Upper lobe of left lung (tissue), 6 donors: ENCODE results near the gene ZNF584. TPM values are rescaled to one million over a fixed set of nuclear protein-coding genes. Genes with fewer than 3 reads are reported as not detected.
"Not testable (repeated sequence)": the region's sequence is repeated elsewhere in the genome, so short reads cannot be mapped to it uniquely, and the experiment has no call there.

Experiments
- ATAC-seq, 2 donors: fragments of 200-7000 bp; cut with Tn5 transposase; one replicate each; pipeline ENCODE4 v1.9.1; 2022; ENCODE audit warnings: mild to moderate bottlenecking in 2 of 2, moderate library complexity in 2 of 2; ENCODE audit not compliant: low FRiP score in 2 of 2
- DNase-seq, 2 donors: peaks; one replicate each; pipeline ENCODE4 v3.0.0-alpha.2; 2019 to 2020
- H3K27ac ChIP-seq, 4 donors: fragments of 200-600 bp; sonication (generic); one replicate each; pipeline ENCODE4 v1.5.1; 2016 to 2019
- H3K27me3 ChIP-seq, 4 donors: fragments of 200-600 bp; sonication (generic); one replicate each; pipeline ENCODE4 v1.5.1; 2017 to 2019
- H3K36me3 ChIP-seq, 4 donors: fragments of 200-600 bp; sonication (generic); one replicate each; pipeline ENCODE4 v1.5.1; 2016 to 2019
- H3K4me1 ChIP-seq, 4 donors: fragments of 200-600 bp; sonication (generic); one replicate each; pipeline ENCODE4 v1.5.1; 2018 to 2019
- H3K4me3 ChIP-seq, 4 donors: fragments of 200-600 bp; sonication (generic); one replicate each; pipeline ENCODE4 v1.5.1; 2017 to 2019; ENCODE audit warnings: mild to moderate bottlenecking in 2 of 4, moderate library complexity in 1 of 4
- H3K9me3 ChIP-seq, 4 donors: fragments of 200-600 bp; sonication (generic); one replicate each; pipeline ENCODE4 v1.5.1; 2018 to 2019
- CTCF ChIP-seq, 6 experiments: fragments of 450-650 bp in 4 of 6; fragments of 200-600 bp in 2 of 6; sonication (generic) in 2 of 6; IDR thresholded peaks; one replicate each; pipeline ENCODE4 v1.5.1; 2016 to 2019; ENCODE audit warnings: antibody characterized with exemption in 6 of 6
- EP300 ChIP-seq, 4 donors: sonication (generic); formaldehyde crosslinking; IDR thresholded peaks; one replicate each; pipeline ENCODE4 v1.5.1; 2017; ENCODE audit warnings: antibody characterized with exemption in 4 of 4, control low read depth in 2 of 4
- POLR2A ChIP-seq, 4 donors: fragments of 450-650 bp; IDR thresholded peaks; one replicate each; pipeline ENCODE4 v1.5.1; 2016 to 2017; ENCODE audit warnings: antibody characterized with exemption in 4 of 4, mild to moderate bottlenecking in 2 of 4
- POLR2AphosphoS5 ChIP-seq, 2 donors: sonication (generic); formaldehyde crosslinking; IDR thresholded peaks; one replicate each; pipeline ENCODE4 v1.5.1; 2017; ENCODE audit warnings: antibody characterized with exemption in 2 of 2
- WGBS, 2 donors: methylation state at CpG; one replicate each; pipeline ENCODE4 v1.1.5; 2017 to 2018; 5-methylcytosine and 5-hydroxymethylcytosine counted together
- total RNA-seq, 6 donors: library from RNA; depleted of rRNA in 4 of 6; stranded (reverse); fragments of >200 nt in 4 of 6; gene quantifications; one replicate each; pipeline versions ENCODE4 v1.1.0 to v1.2.1, GENCODE V29; 2016 to 2021
- donor health status: DM: no; HTN: no; CAD: no; lungs with moderate emphysema.
- donor health status: DM: no; HTN: yes; CAD: no; lungs with severe emphysema.

The ZNF584 gene
- total RNA-seq, 6 donors from 2014 or later, result 7.4 to 31.0 (median 13.1) TPM

DNA sequence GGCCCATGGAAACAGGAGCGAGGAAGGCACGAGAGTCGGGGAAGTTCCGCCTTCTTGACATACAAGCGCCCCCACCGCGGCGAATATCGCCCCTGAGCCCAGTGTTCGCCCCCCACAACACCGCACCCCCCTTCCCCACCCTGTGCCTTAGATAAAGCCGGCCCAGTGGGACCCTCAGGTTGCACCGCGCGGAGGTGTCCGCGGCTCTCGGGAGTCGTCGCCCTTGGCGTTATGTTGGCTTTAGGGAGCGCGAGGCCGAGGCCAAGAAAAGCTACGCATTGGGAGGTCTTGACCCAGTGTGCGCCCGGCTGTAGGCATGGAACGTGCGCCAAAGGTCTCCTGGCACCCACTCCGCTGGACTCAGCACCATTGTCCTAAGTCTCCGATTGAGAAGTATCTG, 32.1 kb downstream of the ZNF584 start:
- DNase-seq (peak in 1 of 2 donors; percentile 82), ATAC-seq (no peak)
- Histone ChIP-seq H3K9me3 (peaks cover 13 to 38% (median 29%) of the 10 kb centered on the region in 4 donors), H3K36me3 (peaks cover 5 to 22% (median 18%) of the 10 kb centered on the region in 4 donors), H3K27ac (peak overlapping the region; percentile 76 to 85 (median 82)), H3K4me1 (peaks cover 12 to 20% (median 16%) of the 10 kb centered on the region in 4 donors), H3K4me3 (peak overlapping the region; percentile 59 to 85 (median 72)), H3K27me3 (no peaks in the 10 kb centered on the region)
- TF ChIP-seq POLR2AphosphoS5 (IDR thresholded peaks at IDR 0.05) (no peak), EP300 (IDR thresholded peaks at IDR 0.05) (no peak), POLR2A (IDR thresholded peaks at IDR 0.05) (peak in 1 of 4 donors; percentile 18), CTCF (IDR thresholded peaks at IDR 0.05) (no peak)
- 18 to 42% methylated on average over 3 to 29 of the region's 31 CpGs for WGBS, 2 donors

DNA sequence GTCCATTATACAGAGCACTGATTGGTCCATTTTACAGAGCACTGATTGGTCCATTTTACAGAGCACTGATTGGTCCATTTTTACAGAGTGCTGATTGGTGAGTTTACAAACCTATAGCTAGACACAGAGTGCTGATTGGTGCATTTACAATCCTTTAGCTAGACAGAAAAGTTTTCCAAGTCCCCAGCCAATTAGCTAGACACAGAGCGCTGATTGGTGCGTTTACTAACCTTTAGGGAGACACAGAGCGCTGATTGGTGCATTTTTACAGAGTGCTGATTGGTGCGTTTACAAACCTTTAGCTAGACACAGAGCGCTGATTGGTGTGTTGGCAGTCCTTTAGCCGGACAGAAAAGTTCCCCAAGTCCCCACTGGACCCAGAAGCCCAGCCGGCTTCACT, 34.5 kb downstream of the ZNF584 start:
- not testable (repeated sequence) for DNase-seq, H3K27ac ChIP-seq, H3K27me3 ChIP-seq, ATAC-seq, H3K4me3 ChIP-seq, H3K36me3 ChIP-seq
- 86 to 89% methylated on average over 7 of the region's 7 CpGs for WGBS, 2 donors
- Histone ChIP-seq H3K4me1 (peaks cover 12 to 20% (median 16%) of the 10 kb centered on the region in 4 donors), H3K9me3 (peaks cover 0 to 15% (median 8%) of the 10 kb centered on the region in 4 donors)

DNA sequence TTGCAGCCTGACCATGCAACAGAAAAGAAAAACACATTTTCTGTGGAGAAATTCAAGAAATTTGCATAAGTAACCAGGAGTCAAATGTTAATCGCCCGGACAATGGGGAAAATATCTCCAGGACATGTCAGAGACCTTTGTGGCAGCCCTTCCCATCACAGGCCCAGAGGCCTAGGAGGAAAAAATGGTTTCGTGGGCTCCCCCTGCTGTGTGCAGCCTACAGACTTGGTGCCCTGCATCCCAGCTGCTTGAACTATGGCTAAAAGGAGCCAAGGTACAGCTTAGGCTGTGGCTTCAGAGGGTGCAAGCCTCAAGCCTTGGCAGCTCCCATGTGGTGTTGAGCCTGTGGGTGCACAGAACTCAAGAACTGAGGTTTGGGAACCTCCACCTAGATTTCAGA, 40.4 kb downstream of the ZNF584 start:
- H3K4me3 ChIP-seq, DNase-seq, H3K27me3 ChIP-seq, H3K9me3 ChIP-seq, ATAC-seq, H3K36me3 ChIP-seq, H3K27ac ChIP-seq: not testable (repeated sequence)
- peaks cover 6 to 12% (median 7%) of the 10 kb centered on the region in 4 donors for H3K4me1 ChIP-seq
- 74 to 76% methylated on average over 3 of the region's 3 CpGs for whole genome bisulfite sequencing, 2 donors

- not testable (repeated sequence) for H3K27ac ChIP-seq, ATAC-seq, DNase-seq, H3K4me3 ChIP-seq, H3K9me3 ChIP-seq, H3K27me3 ChIP-seq
- Histone ChIP-seq H3K36me3 (peaks cover 3 to 13% (median 6%) of the 10 kb centered on the region in 4 donors), H3K4me1 (peaks cover 6 to 12% (median 7%) of the 10 kb centered on the region in 4 donors)
- 56 to 67% methylated on average over 5 of the region's 5 CpGs for WGBS, 2 donors
These were observed 41.5 kb downstream of the ZNF584 start for GRCh38 chr19:58449980-58450379.

- Histone ChIP-seq H3K4me3 (peak overlapping the region; percentile 64 to 99 (median 98)), H3K36me3 (peaks cover 4 to 18% (median 10%) of the 10 kb centered on the region in 4 donors), H3K4me1 (peaks cover 6 to 12% (median 7%) of the 10 kb centered on the region in 4 donors), H3K9me3 (peaks cover 0 to 8% (median 3%) of the 10 kb centered on the region in 4 donors), H3K27me3 (no peaks in the 10 kb centered on the region), H3K27ac (peak overlapping the region in 2 of 4 donors; percentile 60 to 73)
- no peak for TF ChIP-seq CTCF (IDR thresholded peaks at IDR 0.05)
- no peak for TF ChIP-seq POLR2A (IDR thresholded peaks at IDR 0.05)
- DNase-seq (no peak), ATAC-seq (peak in 1 of 2 donors; percentile 24)
- WGBS, 2 donors, result 8 to 9% methylated on average over 7 to 11 of the region's 11 CpGs
These were observed 42.5 kb downstream of the ZNF584 start for GRCh38 chr19:58450856-58451357.

DNA sequence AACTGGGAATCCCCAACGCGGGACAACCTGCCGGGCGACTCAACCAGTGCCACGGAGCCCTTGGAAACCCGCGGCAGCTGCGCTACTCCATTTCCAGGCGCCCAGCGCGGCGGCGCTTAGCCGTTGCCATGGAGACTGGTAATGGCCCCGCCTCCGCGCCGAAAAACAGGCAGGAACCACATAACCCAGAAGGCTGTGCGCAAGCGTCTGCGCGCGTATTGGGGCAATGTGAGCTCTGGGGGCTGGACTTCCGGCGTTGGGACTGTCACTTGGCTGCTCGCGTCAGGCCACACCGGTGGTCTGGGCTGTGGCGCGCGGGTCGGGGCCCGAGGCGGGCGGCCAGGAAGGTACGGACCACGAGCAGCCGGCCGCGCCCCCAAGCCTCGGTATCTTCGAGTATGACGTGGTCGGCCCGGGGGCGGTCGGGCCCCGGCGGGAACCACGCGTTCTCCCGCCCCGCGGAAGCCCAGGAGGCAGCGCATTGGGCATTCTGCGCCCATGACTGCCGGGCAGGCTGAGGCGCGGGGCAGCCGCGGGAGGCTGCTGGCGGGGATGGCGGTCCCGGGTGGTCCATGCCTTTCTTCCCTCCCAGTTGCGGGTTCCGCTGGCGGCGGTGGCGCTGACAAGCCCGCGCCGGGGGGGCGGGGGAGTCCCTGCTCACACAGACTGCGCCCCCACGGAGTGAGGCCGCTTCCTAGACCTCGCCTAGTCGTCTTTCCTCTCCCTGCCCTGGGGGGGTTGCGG, 43.1 kb downstream of the ZNF584 start, which contains the start of gene ZNF324B:
ZNF324B (plus strand) TSS at position 265 of the 744 bp plus-strand sequence. CDS start 2,080 bp downstream, outside the sequence.
- peak; percentile 96 to 98 for DNase-seq
- H3K4me1 ChIP-seq, result peaks cover 6 to 12% (median 7%) of the 10 kb centered on the region in 4 donors
- peaks cover 4 to 25% (median 13%) of the 10 kb centered on the region in 4 donors for H3K36me3 ChIP-seq
- H3K9me3 ChIP-seq, result peaks cover 0 to 8% (median 3%) of the 10 kb centered on the region in 4 donors
- H3K27ac ChIP-seq, result peak within 1 kb of the TSS in 3 of 4 donors; percentile 60 to 73 (median 62)
- H3K27me3 ChIP-seq, result no peaks in the 10 kb centered on the region
- peak within 1 kb of the TSS; percentile 64 to 99 (median 98) for H3K4me3 ChIP-seq
- TF ChIP-seq POLR2AphosphoS5 (IDR thresholded peaks at IDR 0.05) (peak; percentile 69 to 73), EP300 (IDR thresholded peaks at IDR 0.05) (no peak), CTCF (IDR thresholded peaks at IDR 0.05) (peak in 1 of 6 experiments; percentile 17), POLR2A (IDR thresholded peaks at IDR 0.05) (peak in 2 of 4 donors; percentile 29 to 75)
- whole genome bisulfite sequencing, 2 donors, result 0% methylated on average over 4 to 18 of the region's 79 CpGs
- peak; percentile 97 to 99 for ATAC-seq
